ENCODE data around the gene WNT2.

GRCh38 chr7:117238937-117239336 lies 83.9 kb downstream of the WNT2 start:
- TF ChIP-seq CTCF (IDR thresholded peaks at IDR 0.05) (no peak), POLR2A (IDR thresholded peaks at IDR 0.05) (no peak)
